ENCODE measurements around the gene KRTAP2-4.
A peak's percentile ranks its signal among the peaks of the same experiment; 100 is the strongest.
"Not testable (repeated sequence)": the region's sequence is repeated elsewhere in the genome, so short reads cannot be mapped to it uniquely, and the experiment has no call there.

KRTAP2-4 gene

DNA sequence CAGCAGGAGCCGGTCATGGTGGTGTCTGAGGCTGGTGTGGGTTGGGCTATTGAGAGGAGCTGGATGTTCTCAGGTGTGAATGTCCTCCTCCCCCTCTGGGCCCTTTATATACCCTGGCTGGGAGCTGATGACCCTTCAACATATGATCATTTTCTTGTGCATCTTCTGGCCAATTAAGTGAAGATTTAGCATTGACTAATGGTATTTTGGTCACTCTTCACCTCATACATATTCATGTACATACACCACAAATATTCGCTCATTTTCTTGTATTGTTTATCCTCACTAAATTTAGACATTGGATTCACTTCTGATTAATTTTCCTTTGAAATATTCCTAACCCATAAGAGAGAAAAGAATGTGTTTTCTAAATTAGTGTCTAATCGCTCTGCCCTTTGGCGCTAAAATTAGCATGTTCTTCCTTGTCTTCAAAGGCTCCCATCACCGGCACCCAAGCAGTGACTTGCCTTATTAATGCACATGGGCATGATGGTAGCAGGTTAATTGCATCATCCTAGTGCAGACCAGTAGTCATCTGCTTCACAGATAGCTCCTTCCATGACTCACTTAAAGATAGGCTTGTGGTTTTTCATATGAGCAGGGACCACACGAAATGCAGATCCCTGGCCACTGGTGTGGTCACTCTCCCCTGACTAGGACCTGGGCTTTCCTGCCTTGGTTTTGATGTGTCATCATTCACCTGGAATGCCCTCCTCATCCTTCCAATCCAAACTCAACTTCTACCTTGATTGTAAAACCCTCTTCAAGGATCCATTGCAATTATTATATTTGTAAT is at the start of gene KRTAP2-4:
KRTAP2-4 (minus strand) TSS at position 51 of the 796 bp plus-strand sequence; CDS start at position 17, 34 bp downstream.
- DNase-seq, result no peak

GRCh38 chr17:41111151-41111885 is 45.6 kb upstream of the KRTAP2-4 start:
- DNase-seq, result no peak

DNA sequence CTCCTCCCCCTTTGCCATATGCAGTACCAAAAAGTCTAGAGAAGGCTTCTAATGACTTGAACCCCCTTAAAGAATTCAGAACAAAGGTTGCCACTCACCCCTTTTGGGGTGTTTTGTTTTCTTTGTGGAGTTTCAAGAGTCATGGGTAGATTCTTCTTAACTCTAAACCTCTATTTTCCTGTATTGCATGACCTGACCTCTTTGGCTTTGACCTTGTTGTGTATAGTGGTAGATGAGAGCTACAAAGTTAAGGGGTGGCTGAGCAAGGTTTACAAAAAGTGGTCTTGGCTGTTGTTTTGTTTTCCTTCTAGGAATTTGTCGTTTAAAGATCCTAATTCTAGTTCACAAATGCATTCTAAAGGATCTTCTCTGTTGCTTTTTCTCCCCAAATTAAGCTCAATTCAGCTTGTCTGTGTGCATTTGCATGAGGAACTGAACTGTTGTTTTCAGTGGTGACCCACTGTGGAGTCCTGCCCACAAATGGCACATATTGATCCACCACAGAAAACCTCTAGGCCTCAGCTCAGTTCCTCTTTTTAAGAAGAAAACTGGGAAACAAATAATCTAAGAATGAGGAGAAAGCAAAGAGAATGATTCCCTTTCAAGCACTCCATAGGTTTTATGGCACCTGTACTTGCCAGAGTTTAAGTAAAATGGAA is 43.2 kb upstream of the KRTAP2-4 start:
- not testable (repeated sequence) for DNase-seq

DNA sequence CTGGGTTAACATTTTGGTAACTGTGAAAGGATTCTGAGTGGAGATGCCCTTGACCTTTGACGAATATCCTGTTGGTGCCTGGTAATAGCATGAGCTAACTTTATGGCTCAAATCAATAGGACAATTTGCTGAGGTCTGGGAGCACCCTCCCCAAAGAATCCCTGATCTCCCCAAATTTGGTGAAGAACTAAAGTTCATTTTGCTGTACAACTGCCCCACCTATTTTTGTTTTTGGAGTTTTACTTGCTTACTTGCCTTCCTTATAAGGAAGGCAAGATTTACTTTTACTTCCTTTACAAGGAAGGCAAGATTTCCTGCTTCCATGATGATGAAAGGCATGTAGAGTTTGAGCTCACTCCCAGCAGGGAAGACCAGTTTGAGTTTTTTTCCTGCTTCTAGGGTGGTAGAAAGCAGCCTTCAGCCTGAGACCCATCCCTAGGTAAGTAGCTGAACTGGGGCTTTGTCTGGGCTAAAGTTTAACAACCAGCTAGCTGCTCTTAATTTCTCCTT is 42.3 kb upstream of the KRTAP2-4 start:
- no peak for DNase-seq

DNA sequence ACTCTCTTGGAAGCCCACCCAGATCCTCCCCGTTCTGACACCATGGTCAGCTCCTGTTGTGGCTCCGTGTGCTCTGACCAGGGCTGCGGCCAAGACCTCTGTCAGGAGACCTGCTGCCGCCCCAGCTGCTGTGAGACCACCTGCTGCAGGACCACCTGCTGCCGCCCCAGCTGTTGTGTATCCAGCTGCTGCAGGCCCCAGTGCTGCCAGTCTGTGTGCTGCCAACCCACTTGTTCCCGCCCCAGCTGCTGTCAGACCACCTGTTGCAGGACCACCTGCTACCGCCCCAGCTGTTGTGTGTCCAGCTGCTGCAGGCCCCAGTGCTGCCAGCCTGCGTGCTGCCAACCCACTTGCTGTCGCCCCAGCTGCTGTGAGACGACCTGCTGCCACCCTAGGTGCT is 39.7 kb upstream of the KRTAP2-4 start, which contains the start of gene KRTAP4-9:
KRTAP4-9 (plus strand) TSS at position 43 of the 400 bp plus-strand sequence; CDS start at position 43, 0 bp downstream.
- not testable (repeated sequence) for DNase-seq

GRCh38 chr17:41104386-41105038 is 38.8 kb upstream of the KRTAP2-4 start:
- not testable (repeated sequence) for DNase-seq

DNA sequence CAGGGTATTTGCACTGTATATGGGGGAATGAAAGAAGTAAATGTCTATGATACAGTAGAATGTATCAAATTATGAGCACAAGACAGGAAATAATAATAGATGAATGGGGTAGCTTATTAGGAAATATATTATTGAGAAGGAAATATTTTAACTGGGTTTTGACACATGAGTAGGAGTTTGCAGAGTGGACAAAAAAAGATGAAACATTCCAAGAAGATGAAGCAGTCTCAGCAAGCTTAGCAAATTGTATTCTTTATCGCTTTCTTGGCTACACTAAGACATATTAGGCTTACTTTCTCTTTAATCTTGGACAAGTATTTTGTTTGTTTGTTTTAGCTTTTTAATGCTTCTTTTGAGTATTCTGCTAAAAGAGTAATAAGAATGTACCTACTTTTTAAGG is 38.2 kb upstream of the KRTAP2-4 start:
- DNase-seq, result no peak

DNA sequence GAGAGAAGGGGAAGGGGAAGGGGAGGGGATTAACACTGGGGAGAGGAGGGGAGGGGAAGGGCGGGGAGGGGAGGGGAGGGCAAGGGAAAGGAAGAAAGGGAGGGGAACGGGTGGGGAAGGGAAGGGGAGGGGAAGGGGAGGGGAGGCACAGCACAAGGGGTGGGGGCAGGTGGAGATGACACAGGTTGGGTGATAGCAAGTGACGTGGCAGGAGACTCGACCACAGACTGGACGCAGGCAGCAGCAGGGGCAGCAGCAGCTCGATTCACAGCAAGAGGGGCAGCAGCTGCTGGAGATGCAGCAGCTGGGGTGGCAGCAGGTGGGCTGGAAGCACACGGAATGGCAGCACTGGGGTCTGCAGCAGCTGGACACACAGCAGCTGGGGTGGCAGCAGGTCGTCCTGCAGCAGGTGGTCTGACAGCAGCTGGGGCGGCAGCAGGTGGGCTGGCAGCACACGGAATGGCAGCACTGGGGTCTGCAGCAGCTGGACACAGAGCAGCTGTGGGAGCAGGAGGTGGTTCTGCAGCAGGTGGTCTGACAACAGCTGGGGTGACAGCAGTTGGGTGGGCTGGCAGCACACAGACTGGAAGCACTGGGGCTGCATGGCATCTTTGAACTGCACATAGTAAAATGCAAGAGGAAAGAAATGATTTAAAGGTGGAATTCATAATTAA is 36.0 kb upstream of the KRTAP2-4 start, which contains the start of gene KRTAP4-16:
KRTAP4-16 (minus strand) TSS at position 624 of the 674 bp plus-strand sequence; CDS start at position 624, 0 bp downstream.
- no peak for DNase-seq

DNA sequence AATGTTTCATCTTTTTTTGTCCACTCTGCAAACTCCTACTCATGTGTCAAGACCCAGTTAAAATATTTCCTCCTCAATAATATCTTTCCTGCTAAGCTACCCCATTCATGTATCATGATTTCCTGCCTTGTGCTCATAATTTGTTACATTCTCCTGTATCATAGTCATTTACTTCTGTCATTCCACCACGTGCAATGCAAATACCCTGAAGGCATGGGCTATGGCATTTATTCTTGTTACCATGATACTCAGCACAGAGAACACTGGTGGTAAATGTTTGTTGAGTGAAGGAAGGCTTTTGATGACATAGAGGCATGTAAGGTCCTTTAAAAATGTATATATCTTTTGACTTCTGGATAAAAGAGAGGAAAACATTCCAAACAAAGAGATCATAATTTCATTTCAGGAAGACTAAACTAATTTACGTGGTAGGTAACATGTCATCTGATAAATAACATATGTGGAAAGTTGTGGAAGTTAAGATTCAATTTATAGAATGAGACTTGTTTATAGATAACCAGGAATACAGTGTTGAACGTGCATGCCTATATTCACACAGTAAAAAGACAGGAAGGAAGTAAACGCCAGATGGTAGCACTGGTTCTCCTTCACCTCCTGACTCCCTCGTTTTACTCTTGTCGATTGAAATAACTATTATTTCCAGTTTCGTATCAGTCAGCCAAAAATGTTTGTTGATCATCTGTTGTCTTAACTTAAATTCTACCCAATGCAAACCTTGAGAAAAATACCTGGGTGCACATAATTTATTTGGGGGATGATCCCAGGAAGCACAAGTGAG is 34.2 kb upstream of the KRTAP2-4 start:
- peak; percentile 22 for DNase-seq

- DNase-seq, result no peak
Measured at GRCh38 chr17:41098481-41098880, 32.8 kb upstream of the KRTAP2-4 start.

DNA sequence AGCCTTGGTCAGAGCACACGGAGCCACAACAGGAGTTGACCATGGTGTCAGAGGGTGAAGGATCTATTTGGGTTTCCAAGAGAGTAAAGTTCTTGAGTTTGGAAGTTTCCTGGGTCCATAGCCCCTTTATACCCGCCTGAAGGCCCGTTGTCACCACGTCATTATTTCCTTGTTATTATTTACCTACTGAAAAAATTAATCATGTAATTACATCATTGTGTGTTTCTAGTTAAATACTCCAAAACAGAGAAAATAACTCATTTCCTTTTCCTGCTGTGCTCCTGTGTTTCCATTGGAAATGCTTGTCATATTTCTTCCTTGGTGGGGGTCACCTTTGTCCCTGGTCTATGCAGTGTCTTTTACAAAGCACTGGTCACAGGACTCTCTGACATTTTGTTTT is 32.4 kb upstream of the KRTAP2-4 start, which contains the start of gene KRTAP4-8:
KRTAP4-8 (minus strand) TSS at position 101 of the 400 bp plus-strand sequence; CDS start at position 43, 58 bp downstream.
- DNase-seq, result no peak

- DNase-seq, result no peak
Measured at GRCh38 chr17:41096055-41096454, 30.4 kb upstream of the KRTAP2-4 start.

DNA sequence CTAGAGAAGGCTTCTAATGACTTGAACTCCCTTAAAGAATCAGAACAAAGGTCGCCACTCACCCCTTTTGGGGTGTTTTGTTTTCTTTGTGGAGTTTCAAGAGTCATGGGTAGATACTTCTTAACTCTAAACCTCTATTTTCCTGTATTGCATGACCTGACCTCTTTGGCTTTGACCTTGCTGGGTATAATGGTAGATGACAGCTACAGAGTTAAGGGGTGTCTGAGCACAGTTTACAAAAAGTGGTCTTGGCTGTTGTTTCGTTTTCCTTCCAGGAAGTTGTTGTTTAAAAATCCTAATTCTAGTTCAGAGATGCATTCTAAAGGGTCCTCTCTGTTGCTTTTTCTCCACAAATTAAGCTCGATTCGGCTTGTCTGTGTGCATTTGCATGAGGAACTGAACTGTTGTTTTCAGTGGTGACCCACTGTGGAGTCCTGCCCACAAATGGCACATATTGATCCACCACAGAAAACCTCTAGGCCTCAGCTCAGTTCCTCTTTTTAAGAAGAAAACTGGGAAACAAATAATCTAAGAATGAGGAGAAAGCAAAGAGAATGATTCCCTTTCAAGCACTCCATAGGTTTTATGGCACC is 23.2 kb upstream of the KRTAP2-4 start:
- not testable (repeated sequence) for DNase-seq

- not testable (repeated sequence) for DNase-seq
Measured at GRCh38 chr17:41084100-41084856, 18.6 kb upstream of the KRTAP2-4 start, which contains the start of gene KRTAP4-7. TSS of gene KRTAP4-7 (plus strand) at chr17:41084150. CDS start at chr17:41084207, 57 bp downstream.

DNA sequence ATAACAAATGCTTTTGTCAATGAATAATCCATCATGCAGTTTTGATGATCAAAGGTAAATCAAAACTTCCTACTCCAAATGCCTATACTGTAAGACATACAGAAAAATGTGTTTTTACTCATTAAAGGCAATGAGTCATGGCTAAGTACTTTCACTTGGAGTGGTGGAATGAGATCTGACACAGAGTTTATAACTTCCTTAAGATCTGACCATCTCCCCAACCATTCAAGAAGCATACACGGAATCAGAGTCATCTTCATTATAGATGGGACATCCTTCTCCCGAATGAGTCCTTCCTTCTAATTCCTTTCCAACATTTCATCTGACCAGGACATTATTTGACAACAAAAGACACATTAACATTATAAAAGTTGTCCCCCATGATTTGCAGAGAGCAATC is 17.7 kb upstream of the KRTAP2-4 start:
- not testable (repeated sequence) for DNase-seq

DNA sequence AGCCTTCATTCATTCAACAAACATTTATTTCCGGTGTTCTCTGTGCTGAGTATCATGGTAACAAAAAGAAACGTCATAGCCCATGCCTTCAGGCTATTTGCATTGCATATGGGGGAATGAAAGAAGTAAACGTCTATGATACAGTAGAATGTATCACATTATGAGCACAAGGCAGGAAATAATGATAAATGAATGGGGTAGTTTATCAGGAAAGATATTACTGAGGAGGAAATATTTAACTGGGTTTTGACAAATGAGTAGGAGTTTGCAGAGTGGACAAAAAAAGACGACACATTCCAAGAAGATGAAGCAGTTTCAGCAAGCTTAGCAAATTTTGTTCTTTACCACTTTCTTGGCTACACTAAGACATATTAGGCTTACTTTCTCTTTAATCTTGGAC is 16.9 kb upstream of the KRTAP2-4 start:
- DNase-seq, result no peak

- DNase-seq, result no peak
Measured at GRCh38 chr17:41076788-41077187, 11.1 kb upstream of the KRTAP2-4 start.

GRCh38 chr17:41073676-41074075 is 8.0 kb upstream of the KRTAP2-4 start:
- no peak for DNase-seq

DNA sequence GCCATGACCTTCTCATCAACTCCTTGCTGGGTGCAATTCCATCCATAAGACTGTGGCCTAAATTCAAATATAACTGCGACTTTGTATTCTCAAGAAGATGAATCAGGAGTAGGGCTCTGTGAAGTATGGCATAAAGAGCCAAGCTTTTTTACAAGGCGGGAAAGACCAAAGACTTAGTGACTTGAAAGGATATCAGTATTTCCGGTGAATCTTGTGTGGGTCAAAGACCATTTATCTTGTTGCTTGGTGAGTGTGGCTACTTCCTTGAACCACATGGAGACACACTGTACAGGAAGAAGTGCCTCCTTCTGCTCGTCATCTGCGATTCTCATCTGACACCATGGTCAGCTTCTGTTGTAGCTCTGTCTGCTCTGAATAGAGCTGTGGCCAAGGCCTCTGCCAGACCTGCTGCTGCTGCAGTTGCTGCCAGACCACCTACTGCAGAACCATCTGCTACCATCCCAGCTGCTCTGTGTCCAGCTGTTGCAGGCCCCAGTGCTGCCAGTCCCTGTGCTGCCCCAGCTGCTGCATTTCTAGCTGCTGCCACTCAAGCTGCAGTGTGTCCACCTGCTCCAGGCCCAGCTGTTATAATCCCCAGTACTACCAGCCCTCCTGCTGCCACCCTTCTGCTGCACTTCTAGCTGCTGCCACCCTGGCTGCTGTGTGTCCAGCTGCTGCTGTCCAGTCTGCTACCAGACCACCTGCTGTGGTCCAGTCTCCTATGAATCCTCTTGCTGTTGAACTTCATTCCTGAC is 6.1 kb upstream of the KRTAP2-4 start:
- DNase-seq, result no peak
